ENCODE measurements around the gene RUNX3.

DNA sequence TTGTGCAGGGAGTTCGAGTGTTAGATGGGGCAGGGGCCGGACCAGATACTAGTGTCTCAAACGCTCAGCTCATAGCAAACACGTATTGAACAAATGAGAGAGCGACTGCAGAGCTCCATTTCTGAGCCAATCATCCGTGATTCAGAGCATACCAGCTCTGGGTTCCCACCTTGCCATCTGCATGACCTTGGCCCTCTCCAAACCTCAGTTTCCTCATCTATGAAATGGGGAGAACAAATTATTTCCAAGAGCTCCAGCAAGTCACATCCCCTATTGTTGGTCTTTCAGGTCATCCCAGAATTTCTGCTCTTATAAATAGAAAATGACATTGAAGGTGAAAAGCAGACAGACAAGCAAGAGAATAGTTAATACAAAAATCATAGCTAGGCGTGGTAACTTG, 10.2 kb upstream of the RUNX3 start:
- TF ChIP-seq EZH2 (IDR thresholded peaks at IDR 0.05; ENCODE audit: borderline replicate concordance, insufficient read depth, low read depth, low read length, poor library complexity, severe bottlenecking) = no peak
- TF ChIP-seq, protein P1, sequence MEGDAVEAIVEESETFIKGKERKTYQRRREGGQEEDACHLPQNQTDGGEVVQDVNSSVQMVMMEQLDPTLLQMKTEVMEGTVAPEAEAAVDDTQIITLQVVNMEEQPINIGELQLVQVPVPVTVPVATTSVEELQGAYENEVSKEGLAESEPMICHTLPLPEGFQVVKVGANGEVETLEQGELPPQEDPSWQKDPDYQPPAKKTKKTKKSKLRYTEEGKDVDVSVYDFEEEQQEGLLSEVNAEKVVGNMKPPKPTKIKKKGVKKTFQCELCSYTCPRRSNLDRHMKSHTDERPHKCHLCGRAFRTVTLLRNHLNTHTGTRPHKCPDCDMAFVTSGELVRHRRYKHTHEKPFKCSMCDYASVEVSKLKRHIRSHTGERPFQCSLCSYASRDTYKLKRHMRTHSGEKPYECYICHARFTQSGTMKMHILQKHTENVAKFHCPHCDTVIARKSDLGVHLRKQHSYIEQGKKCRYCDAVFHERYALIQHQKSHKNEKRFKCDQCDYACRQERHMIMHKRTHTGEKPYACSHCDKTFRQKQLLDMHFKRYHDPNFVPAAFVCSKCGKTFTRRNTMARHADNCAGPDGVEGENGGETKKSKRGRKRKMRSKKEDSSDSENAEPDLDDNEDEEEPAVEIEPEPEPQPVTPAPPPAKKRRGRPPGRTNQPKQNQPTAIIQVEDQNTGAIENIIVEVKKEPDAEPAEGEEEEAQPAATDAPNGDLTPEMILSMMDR (IDR thresholded peaks at IDR 0.05) = no peak
